NCI-H524 treated with DMSO at 0.1 percent for 48 hours (cell line): ENCODE measurements around the gene CACNA1E.

Experiments used
- DNase-seq: peaks from one replicate; lab custom pipeline; 2025; lab: John Stamatoyannopoulos, UW

The CACNA1E gene

DNA sequence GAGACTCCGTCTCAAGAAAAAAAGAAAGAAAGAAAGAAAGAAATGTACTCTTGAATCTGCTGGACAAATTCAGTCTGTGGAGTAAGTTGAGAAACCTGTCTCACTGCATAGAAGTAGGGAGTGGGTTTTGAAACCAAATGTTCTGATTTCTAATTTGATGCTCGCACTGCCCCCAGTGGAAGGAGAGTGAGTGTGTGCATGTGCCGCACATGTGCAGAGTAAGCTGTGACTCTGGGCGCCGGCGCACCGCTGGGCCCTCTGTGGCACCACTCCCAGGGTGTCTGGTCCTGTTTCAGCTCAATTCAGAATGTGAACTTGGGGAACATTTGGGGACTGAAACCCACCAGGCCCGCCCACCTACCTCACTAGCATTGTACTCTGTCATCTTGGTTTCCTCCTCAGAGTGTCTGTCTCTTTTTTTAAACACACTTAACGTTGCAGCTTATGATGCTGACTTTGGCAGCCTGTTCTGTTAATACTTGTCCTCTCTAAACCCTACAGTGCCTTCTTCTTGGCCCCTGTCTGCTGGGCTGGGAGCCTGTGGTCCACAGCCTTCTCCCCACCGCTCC lies 104.6 kb downstream of the CACNA1E start:
- DNase-seq, result no peak

DNA sequence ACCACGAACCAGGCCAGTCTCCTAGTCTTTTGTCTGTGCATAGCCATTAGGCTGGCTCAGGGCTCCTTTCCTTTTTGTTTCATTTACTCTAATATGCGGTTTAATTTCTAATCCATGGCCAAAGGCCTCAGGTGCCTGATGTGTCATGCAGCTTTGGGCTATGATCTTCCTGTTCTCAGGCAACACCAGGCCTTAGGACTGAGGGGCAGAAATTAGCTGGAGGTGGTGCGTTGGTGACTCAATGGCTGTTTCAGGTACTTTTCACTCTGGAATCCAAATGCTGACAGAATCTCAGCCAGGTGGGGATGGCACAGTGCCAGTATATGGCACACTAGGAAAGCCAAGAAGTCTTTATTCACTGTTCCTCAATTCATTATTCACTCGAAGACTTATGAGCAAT lies 105.3 kb downstream of the CACNA1E start:
- no peak for DNase-seq

DNA sequence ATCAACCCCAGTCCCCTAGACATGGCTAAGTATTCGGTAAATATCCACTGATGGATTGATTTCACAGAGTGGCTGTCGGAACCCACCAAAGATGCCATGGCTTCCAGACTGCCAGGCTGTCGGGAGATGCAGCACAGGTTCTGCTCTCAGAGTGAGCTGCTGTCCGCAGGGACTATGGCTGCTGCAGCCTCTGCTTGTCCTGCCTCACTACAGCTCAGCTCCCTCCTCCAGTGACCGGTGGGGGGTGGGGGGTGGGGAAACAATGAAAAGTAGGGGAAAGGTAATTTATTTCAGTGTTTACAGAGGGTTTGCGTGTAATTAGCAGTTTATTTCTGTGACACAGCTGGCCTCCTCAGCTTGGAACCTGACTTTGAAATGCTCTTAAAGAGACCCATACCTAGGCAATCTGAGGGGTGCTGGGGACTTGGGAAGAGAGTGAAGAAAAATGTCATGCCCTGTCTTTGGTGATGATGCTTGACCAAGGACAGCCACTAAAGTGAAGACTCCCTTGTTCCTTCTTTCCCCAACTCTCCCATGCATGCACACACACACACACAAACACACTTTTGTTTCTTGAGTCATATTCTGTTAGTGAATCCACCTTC lies 109.0 kb downstream of the CACNA1E start:
- no peak for DNase-seq

DNA sequence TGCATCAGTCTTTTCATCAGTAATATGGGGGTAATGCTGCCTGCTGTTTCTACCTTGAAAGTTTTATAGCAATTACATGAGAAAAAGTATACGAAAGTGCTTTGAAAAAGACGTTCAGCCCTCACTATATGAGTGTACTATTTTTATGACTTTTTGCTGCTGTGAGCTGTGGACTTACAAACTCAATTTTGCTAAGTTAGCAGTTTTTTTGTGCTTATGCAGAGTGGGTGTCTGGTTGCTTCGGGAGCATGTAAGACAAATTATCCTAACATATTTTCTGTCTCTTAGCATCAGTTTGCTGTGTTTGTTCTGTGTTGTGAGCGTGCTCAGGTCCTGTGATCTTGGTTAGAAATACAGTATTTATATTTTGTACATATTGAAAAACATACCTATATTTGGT lies 109.7 kb downstream of the CACNA1E start:
- DNase-seq, result no peak

GRCh38 chr1:181594553-181594952 lies 111.2 kb downstream of the CACNA1E start:
- DNase-seq, result no peak

- no peak for DNase-seq
Measured at GRCh38 chr1:181595234-181595633, 111.9 kb downstream of the CACNA1E start.

DNA sequence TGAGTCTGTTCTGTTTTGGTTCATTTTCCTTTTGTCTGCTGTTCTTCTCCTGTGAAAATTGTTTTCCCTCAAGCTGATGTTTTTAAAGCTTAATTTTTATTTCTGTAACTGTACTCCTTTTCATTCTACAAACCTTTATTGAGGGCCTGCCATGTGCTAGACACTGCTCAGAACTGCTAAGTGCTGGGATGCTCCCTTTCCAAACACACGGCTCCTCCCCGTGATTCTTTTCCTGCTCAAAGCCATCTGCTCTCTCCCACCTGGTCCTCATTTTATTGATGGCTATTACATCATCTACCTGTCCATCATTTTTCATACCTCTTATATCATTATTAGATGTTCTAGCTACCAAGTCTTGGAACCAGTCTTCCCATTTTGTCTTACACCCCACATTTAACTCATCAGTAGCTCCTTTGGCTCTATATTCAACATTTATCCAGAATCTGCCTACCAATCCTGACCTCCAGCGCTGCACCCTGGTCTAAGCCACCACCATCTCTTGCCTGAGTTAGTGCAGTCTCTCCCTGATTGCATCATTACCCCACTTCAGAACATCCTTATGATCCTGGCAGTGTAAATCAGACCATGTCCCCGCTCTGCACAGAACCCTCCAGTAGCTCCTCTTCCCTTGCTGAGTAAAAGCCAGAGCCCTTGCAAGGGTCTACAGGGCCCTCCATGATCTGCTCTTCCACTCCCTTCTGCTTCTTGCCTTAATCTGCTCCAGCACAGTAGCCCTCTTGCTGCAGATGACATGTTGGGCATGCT lies 118.1 kb downstream of the CACNA1E start:
- DNase-seq, result no peak

GRCh38 chr1:181603735-181604410 lies 120.6 kb downstream of the CACNA1E start:
- no peak for DNase-seq

- DNase-seq, result no peak
Measured at GRCh38 chr1:181604482-181605249, 121.3 kb downstream of the CACNA1E start.

GRCh38 chr1:181607524-181607923 lies 124.2 kb downstream of the CACNA1E start:
- DNase-seq, result no peak

DNA sequence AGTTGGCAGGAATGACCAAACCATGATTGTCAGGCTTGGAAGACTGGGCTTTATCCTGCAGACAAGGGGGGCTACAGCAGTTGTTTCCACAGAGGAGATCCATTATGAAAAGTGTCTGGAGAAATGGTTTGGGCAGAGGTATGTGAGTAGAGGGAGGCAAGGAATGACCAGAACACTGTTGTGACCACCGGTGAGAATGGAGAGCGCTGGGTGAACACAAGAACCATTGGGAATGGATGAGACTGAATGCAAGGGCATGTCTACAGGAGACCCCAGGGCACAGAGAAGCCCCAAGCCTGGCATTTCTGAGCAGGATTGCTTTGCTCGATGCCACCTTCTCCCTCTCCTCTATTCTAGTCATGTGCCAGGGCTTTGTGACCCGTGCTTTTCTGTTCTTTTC lies 125.1 kb downstream of the CACNA1E start:
- DNase-seq, result no peak

- DNase-seq, result no peak
Measured at GRCh38 chr1:181608948-181609347, 125.6 kb downstream of the CACNA1E start.

DNA sequence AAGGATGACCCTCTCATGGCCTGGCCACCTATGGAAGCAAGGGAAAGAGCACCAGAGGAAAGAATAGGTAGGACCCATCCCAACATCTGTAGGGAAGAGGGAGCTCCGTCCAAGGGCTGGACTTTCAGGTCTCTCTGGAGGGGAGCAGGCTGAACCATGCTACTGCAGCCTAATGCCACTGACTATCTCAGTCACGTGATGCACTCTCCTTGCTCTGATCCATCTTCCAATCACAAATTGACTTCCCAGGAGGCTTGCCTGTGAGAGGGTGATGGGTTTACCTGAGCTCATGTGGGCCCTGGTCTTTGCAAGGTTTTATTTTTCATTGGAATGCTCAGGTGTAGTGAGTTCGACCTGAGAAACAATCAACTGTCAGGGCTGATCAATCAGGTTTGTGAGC lies 128.8 kb downstream of the CACNA1E start:
- DNase-seq, result no peak

DNA sequence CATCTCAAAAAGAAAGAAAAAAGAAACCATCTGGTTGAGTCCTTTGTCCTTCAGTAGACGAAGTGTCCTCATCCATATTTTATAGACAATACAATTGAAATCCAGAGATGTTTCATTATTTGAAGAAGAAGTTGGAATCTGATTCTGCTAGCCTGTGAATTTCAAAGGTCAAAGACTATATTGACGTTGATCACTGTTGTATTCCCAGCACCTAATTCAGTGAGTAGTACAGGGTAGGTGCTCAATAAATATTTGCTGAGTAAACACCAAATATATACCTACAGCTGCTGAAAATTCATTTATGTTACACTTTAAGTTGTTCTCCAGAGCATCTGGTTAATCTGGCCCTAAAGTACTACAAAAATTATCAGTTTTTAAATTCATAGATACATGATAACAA lies 135.2 kb downstream of the CACNA1E start:
- no peak for DNase-seq

GRCh38 chr1:181620183-181620582 lies 136.9 kb downstream of the CACNA1E start:
- DNase-seq, result no peak

DNA sequence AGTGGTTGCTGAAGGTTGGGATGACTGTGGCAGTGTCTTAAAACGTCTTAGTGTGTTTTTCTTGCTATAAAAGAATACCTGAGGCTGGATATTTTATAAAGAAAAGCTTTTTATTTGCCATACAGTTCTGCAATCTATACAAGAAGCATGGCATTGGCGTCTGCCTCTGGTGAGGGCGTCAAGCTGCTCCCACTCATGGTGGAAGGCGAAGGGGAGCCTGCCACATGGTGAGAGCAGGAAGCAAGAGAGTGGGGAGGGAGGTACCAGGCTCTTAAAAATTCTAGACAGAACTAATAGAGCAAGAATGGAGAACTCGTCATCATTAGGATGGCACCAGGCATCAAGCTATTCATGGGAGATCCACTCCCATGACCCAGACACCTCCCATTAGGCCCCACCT lies 140.5 kb downstream of the CACNA1E start:
- DNase-seq, result no peak

- no peak for DNase-seq
Measured at GRCh38 chr1:181626279-181626938, 143.1 kb downstream of the CACNA1E start.

GRCh38 chr1:181630398-181630797 lies 147.1 kb downstream of the CACNA1E start:
- no peak for DNase-seq

- no peak for DNase-seq
Measured at GRCh38 chr1:181630838-181631237, 147.5 kb downstream of the CACNA1E start.

- DNase-seq, result no peak
Measured at GRCh38 chr1:181632492-181632891, 149.2 kb downstream of the CACNA1E start.

- no peak for DNase-seq
Measured at GRCh38 chr1:181632960-181633359, 149.6 kb downstream of the CACNA1E start.

- no peak for DNase-seq
Measured at GRCh38 chr1:181635110-181635509, 151.8 kb downstream of the CACNA1E start.
